Measurements from ENCODE around the gene GZMM. TPM values are rescaled to one million over a fixed set of nuclear protein-coding genes. Genes with fewer than 3 reads are reported as not detected.

GZMM gene
- polyA plus RNA-seq, 3 donors: 0.32 to 1.4 (median 0.48) TPM

DNA sequence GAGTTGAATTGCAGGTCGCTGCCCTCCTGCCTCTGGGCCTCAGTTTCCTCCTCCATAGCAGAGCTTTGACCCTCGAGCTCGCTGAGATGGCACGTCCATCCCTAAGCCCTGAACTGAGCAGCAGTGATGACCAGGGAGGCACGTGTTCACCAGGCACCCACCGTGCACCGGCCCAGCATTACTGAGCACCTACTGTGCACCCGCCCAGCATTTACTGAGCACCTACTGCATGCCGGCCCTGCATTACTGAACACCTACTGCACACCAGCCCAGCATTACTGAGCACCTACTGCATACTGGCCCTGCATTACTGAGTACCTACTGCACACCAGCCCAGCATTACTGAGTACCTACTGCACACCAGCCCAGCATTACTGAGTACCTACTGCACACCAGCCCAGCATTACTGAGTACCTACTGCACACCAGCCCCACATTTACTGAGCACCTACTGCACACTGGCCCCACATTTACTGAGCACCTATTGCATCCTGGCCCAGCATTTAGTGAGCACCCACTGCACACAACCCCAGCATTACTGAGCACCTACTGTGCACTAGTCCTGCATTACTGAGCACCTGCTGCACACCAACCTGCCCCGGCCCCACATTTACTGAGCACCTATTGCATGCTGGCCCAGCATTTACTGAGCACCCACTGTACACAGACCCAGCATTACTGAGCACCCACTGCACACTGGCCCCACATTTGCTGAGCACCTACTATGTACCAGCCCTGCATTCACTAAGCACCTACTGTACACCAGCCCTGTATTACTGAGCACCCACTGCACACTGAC is 30.3 kb upstream of the GZMM start:
- intact Hi-C loops (cut with micrococcal nuclease): no loop called here
- 95% methylated on average over 10 of the region's 10 CpGs for WGBS (ENCODE audit: insufficient coverage)
- peak overlapping the region in 2 of 7 donors; percentile 2 to 6 for H3K27ac Mint-ChIP-seq

DNA sequence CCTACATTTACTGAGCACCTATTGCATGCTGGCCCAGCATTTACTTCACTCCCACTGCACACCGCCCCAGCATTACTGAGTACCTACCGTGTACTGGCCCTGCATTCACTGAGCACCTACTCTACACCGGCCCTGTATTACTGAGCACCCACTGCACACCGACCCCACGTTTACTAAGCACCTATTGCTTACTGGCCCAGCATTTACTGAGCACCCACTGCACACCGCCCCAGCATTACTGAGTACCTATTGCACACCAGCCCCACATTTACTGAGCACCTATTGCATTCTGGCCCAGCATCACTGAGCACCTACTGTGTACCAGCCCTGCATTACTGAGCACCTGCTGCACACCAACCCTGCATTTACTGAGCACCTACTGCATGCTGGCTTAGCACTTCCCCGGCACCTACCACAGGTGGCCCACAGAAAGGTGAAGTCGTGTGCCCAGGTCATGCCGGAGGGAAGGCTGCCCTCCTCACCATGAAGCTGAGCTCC is 29.6 kb upstream of the GZMM start:
- H3K4me2 ChIP-seq (replicated peaks; ENCODE audit: extremely low read depth, low read length, poor library complexity, severe bottlenecking): no peak overlapping the region
- peaks cover 17 to 22% of the 10 kb centered on the region in 2 donors for H3K4me1 ChIP-seq (ENCODE audit: control insufficient read depth in 1 of 2, insufficient read depth in 2 of 2, low read length in 2 of 2)
- Mint-ChIP-seq H3K4me1 (peaks cover 16% of the 10 kb centered on the region), H3K4me3 (no peak overlapping the region), H3K9me3 (peaks cover 0 to 3% (median 0%) of the 10 kb centered on the region in 7 donors), H3K36me3 (peaks cover 11 to 17% of the 10 kb centered on the region in 2 donors), H3K27me3 (ENCODE audit: low read depth in 3 of 3) (peaks cover 10 to 37% (median 15%) of the 10 kb centered on the region in 3 donors), H3K27ac (no peak overlapping the region)
- no peaks in the 10 kb centered on the region for H3K9me3 ChIP-seq (replicated peaks in 1 of 2; ENCODE audit: control insufficient read depth in 1 of 2, insufficient read depth in 1 of 2, low read length in 2 of 2)
- no peaks in the 10 kb centered on the region for H3K79me2 ChIP-seq (ENCODE audit: insufficient read depth, low read length)
- H4K20me1 ChIP-seq (ENCODE audit: insufficient read depth, low read length): peaks cover 14% of the 10 kb centered on the region
- peaks cover 0 to 5% of the 10 kb centered on the region in 2 donors for H3K36me3 ChIP-seq (replicated peaks in 1 of 2; ENCODE audit: control insufficient read depth in 1 of 2, insufficient read depth in 2 of 2, low read length in 2 of 2)
- no peak overlapping the region for H3K4me3 ChIP-seq (replicated peaks in 1 of 3; ENCODE audit: low read depth in 2 of 3, low read length in 3 of 3)
- H3K9ac ChIP-seq (ENCODE audit: insufficient read depth, low read length, poor library complexity, severe bottlenecking): no peak overlapping the region
- no peak for DNase-seq
- TF ChIP-seq, protein P1, sequence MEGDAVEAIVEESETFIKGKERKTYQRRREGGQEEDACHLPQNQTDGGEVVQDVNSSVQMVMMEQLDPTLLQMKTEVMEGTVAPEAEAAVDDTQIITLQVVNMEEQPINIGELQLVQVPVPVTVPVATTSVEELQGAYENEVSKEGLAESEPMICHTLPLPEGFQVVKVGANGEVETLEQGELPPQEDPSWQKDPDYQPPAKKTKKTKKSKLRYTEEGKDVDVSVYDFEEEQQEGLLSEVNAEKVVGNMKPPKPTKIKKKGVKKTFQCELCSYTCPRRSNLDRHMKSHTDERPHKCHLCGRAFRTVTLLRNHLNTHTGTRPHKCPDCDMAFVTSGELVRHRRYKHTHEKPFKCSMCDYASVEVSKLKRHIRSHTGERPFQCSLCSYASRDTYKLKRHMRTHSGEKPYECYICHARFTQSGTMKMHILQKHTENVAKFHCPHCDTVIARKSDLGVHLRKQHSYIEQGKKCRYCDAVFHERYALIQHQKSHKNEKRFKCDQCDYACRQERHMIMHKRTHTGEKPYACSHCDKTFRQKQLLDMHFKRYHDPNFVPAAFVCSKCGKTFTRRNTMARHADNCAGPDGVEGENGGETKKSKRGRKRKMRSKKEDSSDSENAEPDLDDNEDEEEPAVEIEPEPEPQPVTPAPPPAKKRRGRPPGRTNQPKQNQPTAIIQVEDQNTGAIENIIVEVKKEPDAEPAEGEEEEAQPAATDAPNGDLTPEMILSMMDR (IDR thresholded peaks at IDR 0.05): no peak
- H3K27me3 ChIP-seq (ENCODE audit: control insufficient read depth in 2 of 2, insufficient read depth in 2 of 2, low read length in 2 of 2): peaks cover 0 to 13% of the 10 kb centered on the region in 2 donors
- H3K27ac ChIP-seq (ENCODE audit: low read depth in 1 of 2, low read length in 2 of 2): no peak overlapping the region
- 97% methylated on average over 9 of the region's 9 CpGs for WGBS (ENCODE audit: insufficient coverage)
- intact Hi-C loops (cut with micrococcal nuclease): no loop called here
- H2AFZ ChIP-seq (ENCODE audit: insufficient read depth, low read depth, low read length, poor library complexity, severe bottlenecking): no peak overlapping the region

More for the DNA sequence above, 30.3 kb upstream of the GZMM start:
- peaks cover 15 to 24% of the 10 kb centered on the region in 2 donors for H3K36me3 Mint-ChIP-seq
- H3K4me1 Mint-ChIP-seq: peaks cover 16% of the 10 kb centered on the region
- H3K9me3 Mint-ChIP-seq: peaks cover 0 to 3% (median 0%) of the 10 kb centered on the region in 7 donors
- H3K27ac ChIP-seq (ENCODE audit: low read depth in 1 of 2, low read length in 2 of 2): no peak overlapping the region
- H2AFZ ChIP-seq (ENCODE audit: insufficient read depth, low read depth, low read length, poor library complexity, severe bottlenecking): no peak overlapping the region
- H3K9ac ChIP-seq (ENCODE audit: insufficient read depth, low read length, poor library complexity, severe bottlenecking): no peak overlapping the region
- peaks cover 11 to 32% (median 14%) of the 10 kb centered on the region in 3 donors for H3K27me3 Mint-ChIP-seq (ENCODE audit: low read depth in 3 of 3)
- peaks cover 21% of the 10 kb centered on the region for H4K20me1 ChIP-seq (ENCODE audit: insufficient read depth, low read length)
- peaks cover 0 to 13% of the 10 kb centered on the region in 2 donors for H3K27me3 ChIP-seq (ENCODE audit: control insufficient read depth in 2 of 2, insufficient read depth in 2 of 2, low read length in 2 of 2)
- no peak overlapping the region for H3K4me3 Mint-ChIP-seq
- peaks cover 5% of the 10 kb centered on the region for H3K79me2 ChIP-seq (ENCODE audit: insufficient read depth, low read length)
- H3K4me3 ChIP-seq (replicated peaks in 1 of 3; ENCODE audit: low read depth in 2 of 3, low read length in 3 of 3): no peak overlapping the region
- peaks cover 0 to 5% of the 10 kb centered on the region in 2 donors for H3K36me3 ChIP-seq (replicated peaks in 1 of 2; ENCODE audit: control insufficient read depth in 1 of 2, insufficient read depth in 2 of 2, low read length in 2 of 2)
- TF ChIP-seq, protein P1 (IDR thresholded peaks at IDR 0.05): no peak
- peaks cover 17 to 25% of the 10 kb centered on the region in 2 donors for H3K4me1 ChIP-seq (ENCODE audit: control insufficient read depth in 1 of 2, insufficient read depth in 2 of 2, low read length in 2 of 2)
- no peaks in the 10 kb centered on the region for H3K9me3 ChIP-seq (replicated peaks in 1 of 2; ENCODE audit: control insufficient read depth in 1 of 2, insufficient read depth in 1 of 2, low read length in 2 of 2)
- no peak for DNase-seq
- H3K4me2 ChIP-seq (replicated peaks; ENCODE audit: extremely low read depth, low read length, poor library complexity, severe bottlenecking): no peak overlapping the region
